Ishikawa (cell line): ENCODE data around the gene ZNF296.

Source experiments
- CEBPB ChIP-seq: IDR thresholded peaks from 2 replicates; pipeline ENCODE4 v1.6.1; 2012
- CREB1 ChIP-seq: IDR thresholded peaks from 2 replicates; pipeline ENCODE4 v1.6.1; 2012; ENCODE audit warnings: low read depth
- EGR1 ChIP-seq: IDR thresholded peaks from 2 replicates; pipeline ENCODE4 v1.6.1; 2012
- FOXM1 ChIP-seq: IDR thresholded peaks from 2 replicates; pipeline ENCODE4 v1.6.1; 2012; ENCODE audit warnings: low read depth, borderline replicate concordance
- NFIC ChIP-seq: IDR thresholded peaks from 2 replicates; pipeline ENCODE4 v1.6.1; 2012
- TAF1 ChIP-seq: IDR thresholded peaks from 2 replicates; pipeline ENCODE4 v1.6.1; 2012; ENCODE audit warnings: low read depth, mild to moderate bottlenecking
- TCF12 ChIP-seq: IDR thresholded peaks from 2 replicates; pipeline ENCODE4 v1.6.1; 2012; ENCODE audit warnings: low read depth
- TF ChIP-seq, protein P1 (sequence below): IDR thresholded peaks from 2 replicates; pipeline ENCODE4 v1.6.1; 2012; ENCODE audit warnings: low read depth, mild to moderate bottlenecking
- TF ChIP-seq, protein P2 (sequence below): IDR thresholded peaks from 2 replicates; pipeline ENCODE4 v1.6.1; 2012
- TF ChIP-seq, protein P3 (sequence below): IDR thresholded peaks from 2 replicates; pipeline ENCODE4 v1.6.1; 2012

DNA sequence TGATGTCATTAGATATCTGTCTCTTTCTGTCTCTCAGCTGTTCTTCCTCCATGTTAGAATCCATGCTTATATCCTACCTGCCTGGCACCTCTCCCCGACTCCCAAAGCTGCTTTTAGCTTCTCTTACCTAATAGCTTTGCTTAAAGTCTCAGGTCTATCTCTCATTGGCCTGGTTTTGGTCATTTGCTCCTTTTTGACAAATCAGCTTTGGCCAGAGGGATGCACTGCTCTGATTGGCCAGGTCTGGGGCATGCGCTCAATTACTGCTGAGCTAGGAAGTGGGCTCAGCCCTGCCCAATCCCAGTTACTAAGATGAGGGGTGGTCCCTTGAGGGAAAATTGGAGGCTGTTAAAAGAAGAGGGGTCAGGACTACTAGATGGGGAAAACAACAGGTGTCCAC lies 48.9 kb downstream of the ZNF296 start:
- TF ChIP-seq EGR1 (no peak), CREB1 (no peak), TCF12 (no peak), TAF1 (no peak), FOXM1 (no peak), CEBPB (no peak), NFIC (no peak)
- TF ChIP-seq, protein P1, sequence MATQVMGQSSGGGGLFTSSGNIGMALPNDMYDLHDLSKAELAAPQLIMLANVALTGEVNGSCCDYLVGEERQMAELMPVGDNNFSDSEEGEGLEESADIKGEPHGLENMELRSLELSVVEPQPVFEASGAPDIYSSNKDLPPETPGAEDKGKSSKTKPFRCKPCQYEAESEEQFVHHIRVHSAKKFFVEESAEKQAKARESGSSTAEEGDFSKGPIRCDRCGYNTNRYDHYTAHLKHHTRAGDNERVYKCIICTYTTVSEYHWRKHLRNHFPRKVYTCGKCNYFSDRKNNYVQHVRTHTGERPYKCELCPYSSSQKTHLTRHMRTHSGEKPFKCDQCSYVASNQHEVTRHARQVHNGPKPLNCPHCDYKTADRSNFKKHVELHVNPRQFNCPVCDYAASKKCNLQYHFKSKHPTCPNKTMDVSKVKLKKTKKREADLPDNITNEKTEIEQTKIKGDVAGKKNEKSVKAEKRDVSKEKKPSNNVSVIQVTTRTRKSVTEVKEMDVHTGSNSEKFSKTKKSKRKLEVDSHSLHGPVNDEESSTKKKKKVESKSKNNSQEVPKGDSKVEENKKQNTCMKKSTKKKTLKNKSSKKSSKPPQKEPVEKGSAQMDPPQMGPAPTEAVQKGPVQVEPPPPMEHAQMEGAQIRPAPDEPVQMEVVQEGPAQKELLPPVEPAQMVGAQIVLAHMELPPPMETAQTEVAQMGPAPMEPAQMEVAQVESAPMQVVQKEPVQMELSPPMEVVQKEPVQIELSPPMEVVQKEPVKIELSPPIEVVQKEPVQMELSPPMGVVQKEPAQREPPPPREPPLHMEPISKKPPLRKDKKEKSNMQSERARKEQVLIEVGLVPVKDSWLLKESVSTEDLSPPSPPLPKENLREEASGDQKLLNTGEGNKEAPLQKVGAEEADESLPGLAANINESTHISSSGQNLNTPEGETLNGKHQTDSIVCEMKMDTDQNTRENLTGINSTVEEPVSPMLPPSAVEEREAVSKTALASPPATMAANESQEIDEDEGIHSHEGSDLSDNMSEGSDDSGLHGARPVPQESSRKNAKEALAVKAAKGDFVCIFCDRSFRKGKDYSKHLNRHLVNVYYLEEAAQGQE, result no peak
- TF ChIP-seq, protein P2, sequence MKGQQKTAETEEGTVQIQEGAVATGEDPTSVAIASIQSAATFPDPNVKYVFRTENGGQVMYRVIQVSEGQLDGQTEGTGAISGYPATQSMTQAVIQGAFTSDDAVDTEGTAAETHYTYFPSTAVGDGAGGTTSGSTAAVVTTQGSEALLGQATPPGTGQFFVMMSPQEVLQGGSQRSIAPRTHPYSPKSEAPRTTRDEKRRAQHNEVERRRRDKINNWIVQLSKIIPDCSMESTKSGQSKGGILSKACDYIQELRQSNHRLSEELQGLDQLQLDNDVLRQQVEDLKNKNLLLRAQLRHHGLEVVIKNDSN, result no peak
- TF ChIP-seq, protein P3, sequence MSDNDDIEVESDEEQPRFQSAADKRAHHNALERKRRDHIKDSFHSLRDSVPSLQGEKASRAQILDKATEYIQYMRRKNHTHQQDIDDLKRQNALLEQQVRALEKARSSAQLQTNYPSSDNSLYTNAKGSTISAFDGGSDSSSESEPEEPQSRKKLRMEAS, result no peak
